HepG2 (cell line): ENCODE measurements around the gene STK24. TPM values are rescaled to one million over a fixed set of nuclear protein-coding genes. Genes with fewer than 3 reads are reported as not detected.
A peak's percentile ranks its signal among the peaks of the same experiment; 100 is the strongest.

Source experiments
- DNMT3B ChIP-seq: conservative IDR thresholded peaks from 2 replicates; pipeline ENCODE4 v1.6.1; 2016; ENCODE audit warnings: missing biosample characterization, control low read depth
- FOXA3 ChIP-seq: IDR thresholded peaks from 2 replicates; pipeline ENCODE4 v1.6.1; 2016; ENCODE audit warnings: missing genetic modification reagents, missing compliant biosample characterization
- HHEX ChIP-seq: IDR thresholded peaks from 2 replicates; pipeline ENCODE4 v1.6.1; 2016; ENCODE audit warnings: control low read depth
- HNF1B ChIP-seq: sonication (generic); formaldehyde crosslinking; IDR thresholded peaks from 2 replicates; pipeline ENCODE4 v1.5.1; 2020; ENCODE audit warnings: mild to moderate bottlenecking, moderate library complexity, missing genetic modification reagents
- ISL2 ChIP-seq: sonication (generic); formaldehyde crosslinking; IDR thresholded peaks from 2 replicates; pipeline ENCODE4 v1.5.0; 2020; ENCODE audit warnings: missing genetic modification reagents
- NR2F6 ChIP-seq, 2 experiments: IDR thresholded peaks; 2 replicates each; pipeline ENCODE4 v1.6.1; 2016; ENCODE audit warnings: antibody characterized with exemption in 1 of 2, mild to moderate bottlenecking in 1 of 2
- PHF20 ChIP-seq: sonication (generic); formaldehyde crosslinking; IDR thresholded peaks from 2 replicates; pipeline ENCODE4 v1.5.0; 2020; ENCODE audit warnings: mild to moderate bottlenecking, missing genetic modification reagents
- PITX1 ChIP-seq: sonication (generic); formaldehyde crosslinking; IDR thresholded peaks from 2 replicates; pipeline ENCODE4 v1.5.1; 2020; ENCODE audit warnings: mild to moderate bottlenecking, missing genetic modification reagents
- SKI ChIP-seq: fragments of 450-650 bp; IDR thresholded peaks from one replicate; pipeline ENCODE4 v1.6.1; 2018; ENCODE audit warnings: mild to moderate bottlenecking; ENCODE audit not compliant: partially characterized antibody
- SOX13 ChIP-seq, 3 experiments: fragments of 450-650 bp in 1 of 3; sonication (generic) in 1 of 3; formaldehyde crosslinking in 1 of 3; IDR thresholded peaks in 2 of 3; conservative IDR thresholded peaks in 1 of 3; 2 replicates each; pipeline versions ENCODE4 v1.5.0 to v1.6.1; 2016 to 2020; ENCODE audit warnings: antibody characterized with exemption in 1 of 3, mild to moderate bottlenecking in 1 of 3, missing compliant biosample characterization in 1 of 3, missing genetic modification reagents in 1 of 3, moderate library complexity in 1 of 3
- SOX5 ChIP-seq: IDR thresholded peaks from 2 replicates; pipeline ENCODE4 v1.6.1; 2016; ENCODE audit warnings: borderline replicate concordance
- YEATS2 ChIP-seq: sonication (generic); formaldehyde crosslinking; IDR thresholded peaks from 2 replicates; pipeline ENCODE4 v1.4.0; 2020; ENCODE audit warnings: missing genetic modification reagents, borderline replicate concordance
- YY1 ChIP-seq: IDR thresholded peaks from 2 replicates; pipeline ENCODE4 v1.6.1; 2011; ENCODE audit warnings: low read length, low read depth, moderate library complexity, mild to moderate bottlenecking; ENCODE audit not compliant: insufficient read depth, insufficient replicate concordance
- ZBED4 ChIP-seq: sonication (generic); formaldehyde crosslinking; IDR thresholded peaks from 2 replicates; pipeline ENCODE4 v1.4.0; 2020; ENCODE audit warnings: missing genetic modification reagents, borderline replicate concordance
- ZBTB4 ChIP-seq: sonication (generic); formaldehyde crosslinking; IDR thresholded peaks from 2 replicates; pipeline ENCODE4 v1.4.0; 2020; ENCODE audit warnings: missing genetic modification reagents, mild to moderate bottlenecking, borderline replicate concordance
- ZNF24 ChIP-seq: fragments of 450-650 bp; IDR thresholded peaks from 2 replicates; pipeline ENCODE4 v1.6.1; 2017; ENCODE audit warnings: antibody characterized with exemption, mild to moderate bottlenecking
- ZNF430 ChIP-seq: sonication (generic); formaldehyde crosslinking; IDR thresholded peaks from 2 replicates; pipeline ENCODE4 v1.9.0; 2021; ENCODE audit warnings: mild to moderate bottlenecking, missing genetic modification reagents
- ZNF556 ChIP-seq: sonication (generic); formaldehyde crosslinking; IDR thresholded peaks from 2 replicates; pipeline ENCODE4 v1.4.0; 2020; ENCODE audit warnings: mild to moderate bottlenecking, missing genetic modification reagents, borderline replicate concordance
- ZNF644 ChIP-seq: IDR thresholded peaks from 2 replicates; pipeline ENCODE4 v1.6.1; 2016; ENCODE audit warnings: low read depth
- polyA plus RNA-seq, 8 experiments: library from polyadenylated mRNA; depleted of rRNA in 3 of 8; stranded (reverse) in 7 of 8; unstranded in 1 of 8; fragments of >200 nt; fragmentation: Illumina TruSeq in 4 of 8; extraction: Trizol in 4 of 8; gene quantifications; 2 replicates each; pipeline versions ENCODE4 v1.2.1 to v1.2.3, GENCODE V29; 2011 to 2016; ENCODE audit warnings: low read depth in 4 of 8, missing spikeins in 1 of 8, mixed read lengths in 1 of 8; ENCODE audit not compliant: insufficient read depth in 1 of 8
- total RNA-seq, 5 experiments: library from RNA; depleted of rRNA; stranded (reverse); fragments of >200 nt; fragmentation: Illumina TruSeq; extraction: Trizol; gene quantifications; 2 replicates each; pipeline ENCODE4 v1.2.3, GENCODE V29; 2016; ENCODE audit warnings: low read depth in 1 of 5

The STK24 gene
- total and polyA plus RNA-seq, 2 of the 13 experiments (the other 11 are each of a cell fraction or from before 2014, with no cell fraction given): 51.3 to 73.0 TPM

GRCh38 chr13:98569494-98570367 lies 7.2 kb downstream of the STK24 start (continued):
- TF ChIP-seq SOX13 (IDR thresholded peaks at IDR 0.05) (peak; percentile 76), SOX13 (CRISPR knock-in tag; conservative IDR thresholded peaks at IDR 0.05 in 1 of 2, IDR thresholded peaks at IDR 0.05 in 1 of 2) (peak in 1 of 2 experiments; percentile 94; a peak in 2 of 4 replicates), FOXA3 (CRISPR knock-in tag) (peak; percentile 96), ZNF644 (CRISPR knock-in tag) (peak; percentile 77), NR2F6 (IDR thresholded peaks at IDR 0.05) (peak; percentile 87), NR2F6 (CRISPR knock-in tag; IDR thresholded peaks at IDR 0.05) (peak; percentile 92), ZNF430 (CRISPR knock-in tag) (peak; percentile 74), SOX5 (CRISPR knock-in tag) (peak; percentile 93), HNF1B (peak; percentile 71), ZBTB4 (CRISPR knock-in tag) (0 out of 2 replicates have a peak, but pooled peaks have one; percentile 36), YY1 (peak; percentile 54), HHEX (CRISPR knock-in tag) (peak; percentile 27; the same call in 1 of the 2 replicates), DNMT3B (0 out of 2 replicates have a peak, but pooled peaks have one; percentile 25), PITX1 (peak; percentile 95), ZNF556 (CRISPR knock-in tag) (peak; percentile 69; the same call in 1 of the 2 replicates), ZBED4 (CRISPR knock-in tag) (peak; percentile 69), ZNF24 (0 out of 2 replicates have a peak, but pooled peaks have one; percentile 41), SKI (peak; percentile 90), YEATS2 (CRISPR knock-in tag) (peak; percentile 45; the same call in 1 of the 2 replicates), ISL2 (CRISPR knock-in tag) (peak; percentile 74), PHF20 (peak; percentile 35; the same call in 1 of the 2 replicates)
